K562 (cell line): ENCODE data around the gene PSMB4. TPM values are rescaled to one million over a fixed set of nuclear protein-coding genes. Genes with fewer than 3 reads are reported as not detected.

ENCODE experiments used
- CBX3 ChIP-seq, 2 experiments: IDR thresholded peaks; 1 replicate in 1 of 2; 2 replicates in 1 of 2; pipeline ENCODE4 v1.6.1; 2012; ENCODE audit warnings: inconsistent platforms in 2 of 2, low read length in 2 of 2, borderline replicate concordance in 1 of 2, control low read depth in 1 of 2
- ELF4 ChIP-seq: fragments of 450-650 bp; formaldehyde crosslinking; IDR thresholded peaks from 2 replicates; pipeline ENCODE4 v1.4.0; 2022; ENCODE audit warnings: missing genetic modification characterization
- GATAD2B ChIP-seq: fragments of 450-650 bp; IDR thresholded peaks from 2 replicates; pipeline ENCODE4 v1.6.1; 2017; ENCODE audit warnings: mild to moderate bottlenecking, borderline replicate concordance
- HNRNPL ChIP-seq: fragments of 200-400 bp; formaldehyde crosslinking; IDR thresholded peaks from 2 replicates; pipeline ENCODE4 v1.6.1; 2017; ENCODE audit warnings: low read depth, mild to moderate bottlenecking, low read length
- KAT7 ChIP-seq: sonication (generic); formaldehyde crosslinking; IDR thresholded peaks from 2 replicates; pipeline ENCODE4 v1.8.0; 2022; ENCODE audit warnings: missing genetic modification reagents, mild to moderate bottlenecking, borderline replicate concordance
- NBN ChIP-seq: fragments of 450-650 bp; IDR thresholded peaks from 2 replicates; pipeline ENCODE4 v1.6.1; 2016; ENCODE audit warnings: low read depth, mild to moderate bottlenecking
- NFXL1 ChIP-seq: fragments of 450-650 bp; formaldehyde crosslinking; IDR thresholded peaks from 2 replicates; pipeline ENCODE4 v1.4.0; 2021; ENCODE audit warnings: mild to moderate bottlenecking
- RBFOX2 ChIP-seq: fragments of 200-400 bp; formaldehyde crosslinking; IDR thresholded peaks from 2 replicates; pipeline ENCODE4 v1.6.1; 2017; ENCODE audit warnings: low read depth, mild to moderate bottlenecking, low read length, moderate library complexity
- STAG1 ChIP-seq: sonication (generic); formaldehyde crosslinking; IDR thresholded peaks from 2 replicates; pipeline ENCODE4 v1.5.0; 2020; ENCODE audit warnings: missing genetic modification reagents, borderline replicate concordance
- THRAP3 ChIP-seq: fragments of 450-650 bp; IDR thresholded peaks from 2 replicates; pipeline ENCODE4 v1.6.1; 2016; ENCODE audit warnings: mild to moderate bottlenecking, inconsistent platforms, borderline replicate concordance
- ZSCAN29 ChIP-seq: fragments of 450-650 bp; IDR thresholded peaks from 2 replicates; pipeline ENCODE4 v1.6.1; 2017
- polyA plus RNA-seq, 8 experiments: library from polyadenylated mRNA; depleted of rRNA in 4 of 8; stranded (reverse) in 5 of 8; unstranded in 3 of 8; fragments of >200 nt; fragmentation: Nextera tagmentation in 2 of 8; fragmentation: Illumina TruSeq in 1 of 8; extraction: Ambion mirVana in 2 of 8; extraction: Trizol in 1 of 8; gene quantifications; 2 replicates each; pipeline versions ENCODE4 v1.2.1 to v1.2.3, GENCODE V29; 2011 to 2014; ENCODE audit warnings: inconsistent platforms in 1 of 8, missing spikeins in 1 of 8
- total RNA-seq, 7 experiments: library from RNA; depleted of rRNA in 6 of 7; stranded (reverse); fragments of >200 nt in 6 of 7; fragmentation: Illumina TruSeq in 2 of 7; extraction: Trizol in 2 of 7; gene quantifications; 2 replicates each; pipeline versions ENCODE4 v1.2.1 to v1.2.3, GENCODE V29; 2011 to 2021; ENCODE audit warnings: low replicate concordance in 1 of 7
- TF ChIP-seq, protein P1 (sequence below): fragments of 450-650 bp; IDR thresholded peaks from 2 replicates; pipeline ENCODE4 v1.6.1; 2016; ENCODE audit warnings: low read depth
- TF ChIP-seq, protein P2 (sequence below): fragments of 150-350 bp; IDR thresholded peaks from 2 replicates; pipeline ENCODE4 v1.6.1; 2014; ENCODE audit warnings: low read depth, mild to moderate bottlenecking, low read length, borderline replicate concordance
- TF ChIP-seq, protein P3 (sequence below): fragments of 450-650 bp; IDR thresholded peaks from 2 replicates; pipeline ENCODE4 v1.6.1; 2017; ENCODE audit warnings: mild to moderate bottlenecking, moderate library complexity

The PSMB4 gene
- total and polyA plus RNA-seq, 9 of the 15 experiments (the other 6 are each of a cell fraction or from before 2014, with no cell fraction given): 397 to 674 (median 475) TPM

DNA sequence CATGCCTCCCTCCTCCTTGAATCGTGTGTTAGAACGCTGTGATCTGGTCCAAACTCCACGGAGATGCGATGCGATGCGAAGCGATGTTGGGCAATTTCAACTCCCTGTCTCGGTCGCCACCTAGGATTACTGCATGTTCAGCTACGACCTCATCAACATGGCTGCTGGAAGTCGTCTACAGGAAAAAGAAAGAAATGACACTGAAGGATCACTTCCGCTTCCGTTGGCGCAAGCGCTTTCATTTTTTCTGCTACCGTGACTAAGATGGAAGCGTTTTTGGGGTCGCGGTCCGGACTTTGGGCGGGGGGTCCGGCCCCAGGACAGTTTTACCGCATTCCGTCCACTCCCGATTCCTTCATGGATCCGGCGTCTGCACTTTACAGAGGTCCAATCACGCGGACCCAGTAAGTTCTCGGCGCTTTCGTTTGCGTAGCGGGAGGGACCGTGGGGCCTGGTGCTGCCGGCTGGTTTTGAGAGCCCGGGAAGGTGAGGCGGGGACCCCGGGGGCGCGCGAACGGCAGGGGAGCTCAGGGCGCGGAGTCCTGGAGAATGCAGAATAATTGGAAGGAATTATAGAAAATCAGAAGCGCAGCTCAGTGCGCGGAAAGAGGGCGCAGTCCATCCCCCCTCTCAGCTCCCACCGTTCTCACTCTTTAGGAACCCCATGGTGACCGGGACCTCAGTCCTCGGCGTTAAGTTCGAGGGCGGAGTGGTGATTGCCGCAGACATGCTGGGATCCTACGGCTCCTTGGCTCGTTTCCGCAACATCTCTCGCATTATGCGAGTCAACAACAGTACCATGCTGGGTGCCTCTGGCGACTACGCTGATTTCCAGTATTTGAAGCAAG lies at the start of gene PSMB4 (continued):
- TF ChIP-seq, protein P1, sequence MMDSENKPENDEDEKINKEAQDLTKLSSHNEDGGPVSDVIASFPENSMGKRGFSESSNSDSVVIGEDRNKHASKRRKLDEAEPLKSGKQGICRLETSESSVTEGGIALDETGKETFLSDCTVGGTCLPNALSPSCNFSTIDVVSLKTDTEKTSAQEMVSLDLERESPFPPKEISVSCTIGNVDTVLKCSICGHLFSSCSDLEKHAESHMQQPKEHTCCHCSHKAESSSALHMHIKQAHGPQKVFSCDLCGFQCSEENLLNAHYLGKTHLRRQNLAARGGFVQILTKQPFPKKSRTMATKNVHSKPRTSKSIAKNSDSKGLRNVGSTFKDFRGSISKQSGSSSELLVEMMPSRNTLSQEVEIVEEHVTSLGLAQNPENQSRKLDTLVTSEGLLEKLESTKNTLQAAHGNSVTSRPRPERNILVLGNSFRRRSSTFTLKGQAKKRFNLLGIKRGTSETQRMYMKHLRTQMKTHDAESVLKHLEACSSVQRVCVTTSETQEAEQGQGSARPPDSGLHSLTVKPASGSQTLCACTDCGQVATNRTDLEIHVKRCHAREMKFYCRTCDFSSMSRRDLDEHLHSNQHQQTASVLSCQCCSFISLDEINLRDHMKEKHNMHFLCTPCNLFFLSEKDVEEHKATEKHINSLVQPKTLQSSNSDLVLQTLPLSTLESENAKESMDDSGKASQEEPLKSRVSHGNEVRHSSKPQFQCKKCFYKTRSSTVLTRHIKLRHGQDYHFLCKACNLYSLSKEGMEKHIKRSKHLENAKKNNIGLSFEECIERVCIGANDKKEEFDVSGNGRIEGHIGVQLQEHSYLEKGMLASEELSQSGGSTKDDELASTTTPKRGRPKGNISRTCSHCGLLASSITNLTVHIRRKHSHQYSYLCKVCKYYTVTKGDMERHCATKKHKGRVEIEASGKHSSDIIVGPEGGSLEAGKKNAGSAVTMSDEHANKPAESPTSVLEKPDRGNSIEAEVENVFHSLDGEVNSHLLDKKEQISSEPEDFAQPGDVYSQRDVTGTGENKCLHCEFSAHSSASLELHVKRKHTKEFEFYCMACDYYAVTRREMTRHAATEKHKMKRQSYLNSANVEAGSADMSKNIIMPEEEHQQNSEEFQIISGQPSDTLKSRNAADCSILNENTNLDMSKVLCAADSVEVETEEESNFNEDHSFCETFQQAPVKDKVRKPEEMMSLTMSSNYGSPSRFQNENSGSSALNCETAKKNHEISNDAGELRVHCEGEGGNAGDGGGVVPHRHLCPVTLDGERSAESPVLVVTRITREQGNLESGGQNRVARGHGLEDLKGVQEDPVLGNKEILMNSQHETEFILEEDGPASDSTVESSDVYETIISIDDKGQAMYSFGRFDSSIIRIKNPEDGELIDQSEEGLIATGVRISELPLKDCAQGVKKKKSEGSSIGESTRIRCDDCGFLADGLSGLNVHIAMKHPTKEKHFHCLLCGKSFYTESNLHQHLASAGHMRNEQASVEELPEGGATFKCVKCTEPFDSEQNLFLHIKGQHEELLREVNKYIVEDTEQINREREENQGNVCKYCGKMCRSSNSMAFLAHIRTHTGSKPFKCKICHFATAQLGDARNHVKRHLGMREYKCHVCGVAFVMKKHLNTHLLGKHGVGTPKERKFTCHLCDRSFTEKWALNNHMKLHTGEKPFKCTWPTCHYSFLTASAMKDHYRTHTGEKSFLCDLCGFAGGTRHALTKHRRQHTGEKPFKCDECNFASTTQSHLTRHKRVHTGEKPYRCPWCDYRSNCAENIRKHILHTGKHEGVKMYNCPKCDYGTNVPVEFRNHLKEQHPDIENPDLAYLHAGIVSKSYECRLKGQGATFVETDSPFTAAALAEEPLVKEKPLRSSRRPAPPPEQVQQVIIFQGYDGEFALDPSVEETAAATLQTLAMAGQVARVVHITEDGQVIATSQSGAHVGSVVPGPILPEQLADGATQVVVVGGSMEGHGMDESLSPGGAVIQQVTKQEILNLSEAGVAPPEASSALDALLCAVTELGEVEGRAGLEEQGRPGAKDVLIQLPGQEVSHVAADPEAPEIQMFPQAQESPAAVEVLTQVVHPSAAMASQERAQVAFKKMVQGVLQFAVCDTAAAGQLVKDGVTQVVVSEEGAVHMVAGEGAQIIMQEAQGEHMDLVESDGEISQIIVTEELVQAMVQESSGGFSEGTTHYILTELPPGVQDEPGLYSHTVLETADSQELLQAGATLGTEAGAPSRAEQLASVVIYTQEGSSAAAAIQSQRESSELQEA: no peak; the same call in 1 of the 2 replicates
- TF ChIP-seq STAG1 (CRISPR knock-in tag) (0 out of 2 replicates have a peak, but pooled peaks have one; percentile 4), NFXL1 (no peak), NBN (0 out of 2 replicates have a peak, but pooled peaks have one; percentile 54), ELF4 (CRISPR knock-in tag) (no peak), RBFOX2 (peak; percentile 91), ZSCAN29 (no peak), CBX3 (IDR thresholded peaks at IDR 0.05; ENCODE audit: borderline replicate concordance in 1 of 2, low read length in 2 of 2) (no peak), HNRNPL (no peak), GATAD2B (no peak), KAT7 (CRISPR knock-in tag) (no peak; the same call in 1 of the 2 replicates), THRAP3 (no peak)
- TF ChIP-seq, protein P2, sequence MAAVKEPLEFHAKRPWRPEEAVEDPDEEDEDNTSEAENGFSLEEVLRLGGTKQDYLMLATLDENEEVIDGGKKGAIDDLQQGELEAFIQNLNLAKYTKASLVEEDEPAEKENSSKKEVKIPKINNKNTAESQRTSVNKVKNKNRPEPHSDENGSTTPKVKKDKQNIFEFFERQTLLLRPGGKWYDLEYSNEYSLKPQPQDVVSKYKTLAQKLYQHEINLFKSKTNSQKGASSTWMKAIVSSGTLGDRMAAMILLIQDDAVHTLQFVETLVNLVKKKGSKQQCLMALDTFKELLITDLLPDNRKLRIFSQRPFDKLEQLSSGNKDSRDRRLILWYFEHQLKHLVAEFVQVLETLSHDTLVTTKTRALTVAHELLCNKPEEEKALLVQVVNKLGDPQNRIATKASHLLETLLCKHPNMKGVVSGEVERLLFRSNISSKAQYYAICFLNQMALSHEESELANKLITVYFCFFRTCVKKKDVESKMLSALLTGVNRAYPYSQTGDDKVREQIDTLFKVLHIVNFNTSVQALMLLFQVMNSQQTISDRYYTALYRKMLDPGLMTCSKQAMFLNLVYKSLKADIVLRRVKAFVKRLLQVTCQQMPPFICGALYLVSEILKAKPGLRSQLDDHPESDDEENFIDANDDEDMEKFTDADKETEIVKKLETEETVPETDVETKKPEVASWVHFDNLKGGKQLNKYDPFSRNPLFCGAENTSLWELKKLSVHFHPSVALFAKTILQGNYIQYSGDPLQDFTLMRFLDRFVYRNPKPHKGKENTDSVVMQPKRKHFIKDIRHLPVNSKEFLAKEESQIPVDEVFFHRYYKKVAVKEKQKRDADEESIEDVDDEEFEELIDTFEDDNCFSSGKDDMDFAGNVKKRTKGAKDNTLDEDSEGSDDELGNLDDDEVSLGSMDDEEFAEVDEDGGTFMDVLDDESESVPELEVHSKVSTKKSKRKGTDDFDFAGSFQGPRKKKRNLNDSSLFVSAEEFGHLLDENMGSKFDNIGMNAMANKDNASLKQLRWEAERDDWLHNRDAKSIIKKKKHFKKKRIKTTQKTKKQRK: no peak
- TF ChIP-seq, protein P3, sequence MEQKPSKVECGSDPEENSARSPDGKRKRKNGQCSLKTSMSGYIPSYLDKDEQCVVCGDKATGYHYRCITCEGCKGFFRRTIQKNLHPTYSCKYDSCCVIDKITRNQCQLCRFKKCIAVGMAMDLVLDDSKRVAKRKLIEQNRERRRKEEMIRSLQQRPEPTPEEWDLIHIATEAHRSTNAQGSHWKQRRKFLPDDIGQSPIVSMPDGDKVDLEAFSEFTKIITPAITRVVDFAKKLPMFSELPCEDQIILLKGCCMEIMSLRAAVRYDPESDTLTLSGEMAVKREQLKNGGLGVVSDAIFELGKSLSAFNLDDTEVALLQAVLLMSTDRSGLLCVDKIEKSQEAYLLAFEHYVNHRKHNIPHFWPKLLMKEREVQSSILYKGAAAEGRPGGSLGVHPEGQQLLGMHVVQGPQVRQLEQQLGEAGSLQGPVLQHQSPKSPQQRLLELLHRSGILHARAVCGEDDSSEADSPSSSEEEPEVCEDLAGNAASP: no peak
